Adipocyte (in vitro differentiated cells): ENCODE data around the gene BTLA.
"Not testable (repeated sequence)": the region's sequence is repeated elsewhere in the genome, so short reads cannot be mapped to it uniquely, and the experiment has no call there.

Experiments used
- DNase-seq: peaks from one replicate; pipeline ENCODE4 v3.0.0-alpha.2; 2015; ENCODE audit warnings: low read depth
- H3K27me3 ChIP-seq: replicated peaks from 2 replicates; pipeline ENCODE4 v1.7.0; 2013; ENCODE audit warnings: mild to moderate bottlenecking, low read length, moderate library complexity; ENCODE audit not compliant: control insufficient read depth, insufficient read depth
- H3K36me3 ChIP-seq: 2 replicates; pipeline ENCODE4 v1.7.0; 2013; ENCODE audit warnings: low read length, mild to moderate bottlenecking, moderate library complexity; ENCODE audit not compliant: control insufficient read depth, insufficient read depth, severe bottlenecking
- H3K4me1 ChIP-seq: 2 replicates; pipeline ENCODE4 v1.7.0; 2013; ENCODE audit warnings: mild to moderate bottlenecking, low read length, moderate library complexity; ENCODE audit not compliant: control insufficient read depth, insufficient read depth
- H3K4me3 ChIP-seq: 2 replicates; pipeline ENCODE4 v1.7.0; 2013; ENCODE audit warnings: mild to moderate bottlenecking, low read length, moderate library complexity
- H3K9ac ChIP-seq: 2 replicates; pipeline ENCODE4 v1.7.0; 2013; ENCODE audit warnings: mild to moderate bottlenecking, low read length, moderate library complexity
- H3K9me3 ChIP-seq: 2 replicates; pipeline ENCODE4 v1.7.0; 2013; ENCODE audit warnings: mild to moderate bottlenecking, low read length, moderate library complexity; ENCODE audit not compliant: control insufficient read depth

The BTLA gene

GRCh38 chr3:112469671-112470070, 29.6 kb downstream of the BTLA start:
- H3K4me1 ChIP-seq: peaks cover 42% of the 10 kb centered on the region
- H3K9ac ChIP-seq: no peak overlapping the region
- no peaks in the 10 kb centered on the region for H3K9me3 ChIP-seq
- DNase-seq: no peak
- H3K36me3 ChIP-seq: no peaks in the 10 kb centered on the region
- H3K27me3 ChIP-seq: no peaks in the 10 kb centered on the region
- no peak overlapping the region for H3K4me3 ChIP-seq

- Histone ChIP-seq H3K27me3 (no peaks in the 10 kb centered on the region), H3K9ac (no peak overlapping the region), H3K9me3 (no peaks in the 10 kb centered on the region), H3K36me3 (no peaks in the 10 kb centered on the region), H3K4me3 (no peak overlapping the region), H3K4me1 (peaks cover 36% of the 10 kb centered on the region)
- no peak for DNase-seq
Observed at GRCh38 chr3:112467539-112467938, 31.7 kb downstream of the BTLA start.

GRCh38 chr3:112466020-112466419, 33.3 kb downstream of the BTLA start:
- Histone ChIP-seq H3K27me3 (no peaks in the 10 kb centered on the region), H3K9me3 (no peaks in the 10 kb centered on the region), H3K9ac (no peak overlapping the region), H3K4me3 (no peak overlapping the region), H3K4me1 (peaks cover 22% of the 10 kb centered on the region), H3K36me3 (no peaks in the 10 kb centered on the region)
- no peak for DNase-seq

- Histone ChIP-seq H3K27me3 (no peaks in the 10 kb centered on the region), H3K9me3 (no peaks in the 10 kb centered on the region), H3K4me3 (no peak overlapping the region), H3K4me1 (peaks cover 8% of the 10 kb centered on the region), H3K9ac (no peak overlapping the region), H3K36me3 (no peaks in the 10 kb centered on the region)
- no peak for DNase-seq
Observed at GRCh38 chr3:112464264-112464663, 35.0 kb downstream of the BTLA start.

GRCh38 chr3:112463250-112463649, 36.0 kb downstream of the BTLA start:
- Histone ChIP-seq H3K9me3 (no peaks in the 10 kb centered on the region), H3K27me3 (no peaks in the 10 kb centered on the region), H3K36me3 (no peaks in the 10 kb centered on the region), H3K4me3 (no peak overlapping the region), H3K4me1 (peaks cover 8% of the 10 kb centered on the region), H3K9ac (no peak overlapping the region)
- no peak for DNase-seq

- not testable (repeated sequence) for H3K4me3 ChIP-seq, H3K36me3 ChIP-seq, DNase-seq, H3K9me3 ChIP-seq, H3K9ac ChIP-seq, H3K4me1 ChIP-seq, H3K27me3 ChIP-seq
Observed at GRCh38 chr3:112461787-112462186, 37.5 kb downstream of the BTLA start.

GRCh38 chr3:112460519-112461195, 38.6 kb downstream of the BTLA start:
- DNase-seq: no peak
- Histone ChIP-seq H3K9ac (no peak overlapping the region), H3K4me1 (no peaks in the 10 kb centered on the region), H3K27me3 (no peaks in the 10 kb centered on the region), H3K36me3 (no peaks in the 10 kb centered on the region), H3K9me3 (no peaks in the 10 kb centered on the region), H3K4me3 (no peak overlapping the region)

GRCh38 chr3:112459750-112460149, 39.5 kb downstream of the BTLA start:
- Histone ChIP-seq H3K27me3 (no peaks in the 10 kb centered on the region), H3K36me3 (no peaks in the 10 kb centered on the region), H3K4me3 (no peak overlapping the region), H3K9me3 (no peaks in the 10 kb centered on the region), H3K4me1 (peaks cover 5% of the 10 kb centered on the region), H3K9ac (no peak overlapping the region)
- no peak for DNase-seq

- H3K4me3 ChIP-seq: no peak overlapping the region
- no peaks in the 10 kb centered on the region for H3K27me3 ChIP-seq
- H3K4me1 ChIP-seq: peaks cover 12% of the 10 kb centered on the region
- H3K36me3 ChIP-seq: no peaks in the 10 kb centered on the region
- no peak for DNase-seq
- no peaks in the 10 kb centered on the region for H3K9me3 ChIP-seq
- no peak overlapping the region for H3K9ac ChIP-seq
Observed at GRCh38 chr3:112456147-112456546, 43.1 kb downstream of the BTLA start.

- Histone ChIP-seq H3K27me3 (no peaks in the 10 kb centered on the region), H3K9ac (no peak overlapping the region), H3K4me3 (no peak overlapping the region), H3K9me3 (no peaks in the 10 kb centered on the region), H3K4me1 (peaks cover 16% of the 10 kb centered on the region), H3K36me3 (no peaks in the 10 kb centered on the region)
- DNase-seq: no peak
Observed at GRCh38 chr3:112448939-112449338, 50.3 kb downstream of the BTLA start.

- Histone ChIP-seq H3K9me3 (no peaks in the 10 kb centered on the region), H3K27me3 (no peaks in the 10 kb centered on the region), H3K36me3 (no peaks in the 10 kb centered on the region), H3K4me1 (peaks cover 15% of the 10 kb centered on the region), H3K9ac (no peak overlapping the region), H3K4me3 (peak overlapping the region; percentile 27)
- no peak for DNase-seq
Observed at GRCh38 chr3:112446343-112446742, 52.9 kb downstream of the BTLA start.

- Histone ChIP-seq H3K9ac (no peak overlapping the region), H3K27me3 (no peaks in the 10 kb centered on the region), H3K4me3 (peak overlapping the region; percentile 27), H3K9me3 (no peaks in the 10 kb centered on the region), H3K36me3 (no peaks in the 10 kb centered on the region), H3K4me1 (peaks cover 15% of the 10 kb centered on the region)
- DNase-seq: no peak
Observed at GRCh38 chr3:112445839-112446238, 53.4 kb downstream of the BTLA start.
